ENCODE data around the gene RPS19.

The RPS19 gene

DNA sequence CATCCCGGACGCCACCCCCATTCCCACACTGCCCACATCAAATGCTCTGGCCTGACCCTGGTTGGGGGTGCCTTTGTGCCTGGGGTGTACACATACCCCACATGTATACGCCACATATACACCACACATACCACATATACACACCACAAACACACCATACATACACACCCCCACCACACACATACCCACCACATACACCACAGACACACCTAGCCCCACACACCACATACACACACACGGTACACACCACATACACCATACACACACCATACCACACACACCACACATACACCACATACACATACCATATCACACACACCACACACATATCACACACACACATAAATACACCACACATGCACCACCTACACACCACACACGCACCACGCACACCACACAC is 58.0 kb downstream of the RPS19 start:
- TF ChIP-seq REST (IDR thresholded peaks at IDR 0.05; ENCODE audit: insufficient read depth in 1 of 2, low read depth in 2 of 2, low read length in 2 of 2) (no peak), SIN3A (IDR thresholded peaks at IDR 0.05; ENCODE audit: borderline replicate concordance, insufficient read depth, low read length) (no peak), POLR2AphosphoS5 (IDR thresholded peaks at IDR 0.05; ENCODE audit: low read depth, low read length) (no peak), TAF1 (IDR thresholded peaks at IDR 0.05; ENCODE audit: borderline replicate concordance, insufficient read depth, low read length) (no peak), FOXP2 (optimal IDR thresholded peaks at IDR 0.05; ENCODE audit: borderline replicate concordance, extremely low read depth, extremely low read length, insufficient read depth) (no peak)

GRCh38 chr19:41918653-41919244 is 58.7 kb downstream of the RPS19 start:
- TF ChIP-seq POLR2AphosphoS5 (IDR thresholded peaks at IDR 0.05; ENCODE audit: low read depth, low read length) (no peak), FOXP2 (optimal IDR thresholded peaks at IDR 0.05; ENCODE audit: borderline replicate concordance, extremely low read depth, extremely low read length, insufficient read depth) (no peak), TAF1 (IDR thresholded peaks at IDR 0.05; ENCODE audit: borderline replicate concordance, insufficient read depth, low read length) (no peak), SIN3A (IDR thresholded peaks at IDR 0.05; ENCODE audit: borderline replicate concordance, insufficient read depth, low read length) (no peak), REST (IDR thresholded peaks at IDR 0.05; ENCODE audit: insufficient read depth in 1 of 2, low read depth in 2 of 2, low read length in 2 of 2) (no peak)

DNA sequence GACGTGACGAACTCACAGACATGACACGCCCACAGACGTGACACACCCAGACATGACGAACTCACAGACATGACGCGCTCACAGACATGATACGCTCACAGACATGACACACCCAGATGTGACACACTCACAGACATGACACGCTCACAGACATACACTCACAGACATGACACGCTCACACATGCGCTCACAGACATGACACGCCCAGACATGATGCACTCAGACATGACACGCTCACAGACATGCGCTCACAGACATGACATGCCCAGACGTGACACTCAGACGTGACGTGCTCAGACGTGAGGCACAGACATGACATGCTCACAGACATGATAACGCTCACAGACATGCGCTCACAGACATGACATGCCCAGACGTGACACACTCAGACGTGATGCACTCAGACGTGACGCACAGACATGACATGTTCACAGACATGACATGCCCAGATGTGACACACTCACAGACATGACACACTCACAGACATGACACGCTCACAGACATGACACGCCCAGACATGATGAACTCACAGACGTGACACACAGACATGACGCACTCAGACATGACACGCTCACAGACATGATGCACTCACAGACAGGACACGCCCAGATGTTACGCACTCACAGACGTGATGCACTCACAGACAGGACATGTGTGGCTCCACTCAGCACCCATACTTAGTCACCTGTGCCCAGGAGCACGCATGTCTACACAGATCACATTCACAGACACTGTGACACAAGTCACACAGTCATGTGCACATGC is 60.1 kb downstream of the RPS19 start:
- TF ChIP-seq TAF1 (IDR thresholded peaks at IDR 0.05; ENCODE audit: borderline replicate concordance, insufficient read depth, low read length) = no peak
- TF ChIP-seq FOXP2 (optimal IDR thresholded peaks at IDR 0.05; ENCODE audit: borderline replicate concordance, extremely low read depth, extremely low read length, insufficient read depth) = no peak
- no peak for TF ChIP-seq REST (IDR thresholded peaks at IDR 0.05; ENCODE audit: insufficient read depth in 1 of 2, low read depth in 2 of 2, low read length in 2 of 2)
- no peak for TF ChIP-seq SIN3A (IDR thresholded peaks at IDR 0.05; ENCODE audit: borderline replicate concordance, insufficient read depth, low read length)
- TF ChIP-seq POLR2AphosphoS5 (IDR thresholded peaks at IDR 0.05; ENCODE audit: low read depth, low read length) = no peak

DNA sequence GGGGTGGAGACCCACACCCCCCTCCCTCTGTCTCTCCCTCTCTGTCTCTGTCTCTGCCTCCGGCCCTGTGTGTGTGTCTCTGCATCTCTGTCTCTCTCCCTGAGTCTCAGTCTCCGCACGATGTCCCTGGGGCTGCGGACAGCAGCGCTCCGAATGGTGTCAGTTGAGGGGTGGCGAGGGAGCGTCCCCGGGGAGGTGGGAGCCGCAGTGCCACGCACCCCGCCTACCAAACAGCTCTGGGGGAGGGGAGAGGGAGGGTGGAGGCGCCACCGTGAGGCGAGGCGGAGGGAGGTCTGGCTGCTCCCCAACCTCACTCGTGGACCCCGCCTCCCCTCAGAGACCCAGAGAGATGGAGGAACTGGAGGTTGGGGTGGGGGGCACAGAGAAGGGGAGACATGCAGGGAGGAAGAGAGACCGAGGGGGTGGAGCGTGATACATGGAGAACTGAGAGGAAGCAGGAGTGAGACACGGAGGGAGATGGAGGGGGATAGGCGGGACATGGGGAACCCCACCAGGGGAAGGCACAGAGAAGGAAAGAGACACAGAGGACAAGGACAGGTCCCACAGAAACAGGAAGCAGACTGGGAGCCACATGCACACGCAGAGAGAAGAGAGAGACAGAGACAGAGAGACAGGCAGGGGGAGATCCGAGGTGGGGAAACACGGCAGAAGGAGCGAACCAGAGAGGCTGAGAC is 61.0 kb downstream of the RPS19 start:
- TF ChIP-seq FOXP2 (optimal IDR thresholded peaks at IDR 0.05; ENCODE audit: borderline replicate concordance, extremely low read depth, extremely low read length, insufficient read depth) (no peak), POLR2AphosphoS5 (IDR thresholded peaks at IDR 0.05; ENCODE audit: low read depth, low read length) (no peak), TAF1 (IDR thresholded peaks at IDR 0.05; ENCODE audit: borderline replicate concordance, insufficient read depth, low read length) (no peak), REST (IDR thresholded peaks at IDR 0.05; ENCODE audit: insufficient read depth in 1 of 2, low read depth in 2 of 2, low read length in 2 of 2) (no peak), SIN3A (IDR thresholded peaks at IDR 0.05; ENCODE audit: borderline replicate concordance, insufficient read depth, low read length) (no peak)
